Omental fat pad (tissue), 4 donors: ENCODE data around the gene PTPRG. TPM values are rescaled to one million over a fixed set of nuclear protein-coding genes. Genes with fewer than 3 reads are reported as not detected.

Experiments used
- ATAC-seq: fragments of 150-250 bp; one replicate; pipeline ENCODE4 v1.9.1; 2016; ENCODE audit warnings: mild to moderate bottlenecking, moderate library complexity; ENCODE audit not compliant: low FRiP score
- DNase-seq: peaks from one replicate; pipeline ENCODE4 v3.0.0-alpha.2; 2019; ENCODE audit warnings: low spot score
- CTCF ChIP-seq, 3 donors: fragments of 450-650 bp; IDR thresholded peaks; one replicate each; pipeline ENCODE4 v1.5.1; 2016 to 2017; ENCODE audit warnings: antibody characterized with exemption in 3 of 3, mild to moderate bottlenecking in 3 of 3, moderate library complexity in 2 of 3
- total RNA-seq, 4 donors: library from RNA; depleted of rRNA; stranded (reverse); fragments of >200 nt; gene quantifications; one replicate each; pipeline ENCODE4 v1.1.0, GENCODE V29; 2016

The PTPRG gene
- 100 to 1,000 TPM in 3 of 4 donors, 10 to 100 TPM in 1; 90.0 to 172 (median 104) TPM for total RNA-seq

- peak; percentile 41 for DNase-seq
- TF ChIP-seq CTCF (IDR thresholded peaks at IDR 0.05), result no peak
- ATAC-seq, result peak; percentile 84
Measured at GRCh38 chr3:61561374-61562041, at the start of gene PTPRG. Gene PTPRG (plus strand): TSS chr3:61561571. CDS start chr3:61562288, 717 bp downstream.

DNA sequence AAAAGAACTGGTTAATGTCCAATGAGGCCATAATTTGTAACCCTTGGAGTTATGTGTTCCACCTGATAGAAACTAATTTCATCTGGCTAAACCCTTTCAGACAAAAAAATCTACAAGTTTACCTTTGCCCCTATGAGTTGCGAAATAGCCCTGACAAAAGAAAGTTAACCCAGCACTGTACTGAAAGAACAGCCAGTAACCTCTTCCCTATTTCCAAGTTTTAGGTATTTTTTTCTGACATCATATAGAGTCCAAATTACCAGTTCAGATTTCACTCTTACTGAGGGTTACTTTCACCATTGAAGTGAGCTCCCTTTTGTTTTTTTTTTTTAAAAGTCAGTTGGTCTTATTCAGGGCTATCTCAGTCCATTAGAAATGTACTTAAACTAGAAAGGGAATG lies 42.8 kb upstream of the PTPRG start:
- ATAC-seq (no peak), DNase-seq (no peak)
- TF ChIP-seq CTCF (IDR thresholded peaks at IDR 0.05), result no peak

GRCh38 chr3:61520966-61521628 lies 40.3 kb upstream of the PTPRG start:
- ATAC-seq (no peak), DNase-seq (no peak)
- TF ChIP-seq CTCF (IDR thresholded peaks at IDR 0.05), result no peak

DNA sequence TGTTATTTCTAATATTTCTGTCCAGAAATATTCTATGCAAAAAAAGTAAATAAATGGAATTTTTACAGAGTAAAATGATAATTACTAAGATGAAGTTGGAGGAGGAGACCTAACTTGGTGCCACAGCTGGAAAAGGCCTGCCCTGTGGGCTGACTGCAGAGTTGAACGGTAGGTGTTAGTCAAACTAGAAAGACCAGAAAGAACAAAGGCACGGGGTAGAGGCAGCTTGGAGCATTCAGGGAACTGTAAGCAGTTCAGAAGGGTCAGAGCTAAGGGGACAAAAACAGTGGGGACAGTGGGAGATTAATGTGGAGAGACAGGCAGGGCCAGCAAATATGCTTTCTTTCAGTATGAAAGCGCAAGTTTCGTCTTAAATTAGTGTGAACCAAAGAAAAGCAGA lies 39.3 kb upstream of the PTPRG start:
- no peak for TF ChIP-seq CTCF (IDR thresholded peaks at IDR 0.05)
- ATAC-seq (no peak), DNase-seq (no peak)

DNA sequence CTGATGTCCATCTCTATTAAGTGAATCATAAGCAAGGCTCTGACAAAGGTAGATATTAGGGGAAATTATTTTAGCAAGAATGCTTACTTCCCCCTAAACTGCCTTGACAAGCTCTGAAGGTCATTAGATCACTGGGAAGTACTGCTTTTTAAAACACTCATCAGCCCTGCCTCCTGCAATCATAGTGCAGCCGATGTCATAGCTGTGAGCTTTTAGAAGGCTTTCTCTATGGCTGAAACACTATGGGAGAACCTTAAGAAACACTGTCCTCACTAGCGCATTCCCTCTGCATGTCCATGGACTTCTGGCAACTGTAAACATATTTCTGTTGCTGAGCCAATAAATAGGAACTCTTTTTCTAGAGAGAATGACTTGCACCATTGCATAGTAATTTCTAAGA lies 38.7 kb upstream of the PTPRG start:
- no peak for TF ChIP-seq CTCF (IDR thresholded peaks at IDR 0.05)
- ATAC-seq (no peak), DNase-seq (no peak)

GRCh38 chr3:61524933-61525332 lies 36.4 kb upstream of the PTPRG start:
- DNase-seq (no peak), ATAC-seq (no peak)
- no peak for TF ChIP-seq CTCF (IDR thresholded peaks at IDR 0.05)

- no peak for TF ChIP-seq CTCF (IDR thresholded peaks at IDR 0.05)
- no peak for DNase-seq
- ATAC-seq, result no peak
Measured at GRCh38 chr3:61526308-61526707, 35.1 kb upstream of the PTPRG start.
